IMR-90 (cell line): Measurements from ENCODE around the gene TMEM154. TPM values are rescaled to one million over a fixed set of nuclear protein-coding genes. Genes with fewer than 3 reads are reported as not detected.

ENCODE experiments used
- ATAC-seq: fragments of 200-7000 bp; cut with Tn5 transposase; 2 replicates; pipeline ENCODE4 v1.9.1; 2020; ENCODE audit warnings: low read depth, mild to moderate bottlenecking, moderate library complexity
- BruUV-seq: library from RNA; stranded (reverse); fragments of 400-500 nt; replicated peaks from 2 replicates; lab custom pipeline; 2021; lab: Mats Ljungman, UMichigan
- CTCF ChIA-PET: fragments of 300-600 bp; formaldehyde crosslinking; extraction: SDS; loops from one replicate; lab custom pipeline; 2021; ENCODE audit warnings: antibody characterized with exemption; lab: Yijun Ruan, JAX
- POLR2A ChIA-PET: fragments of 300-600 bp; sonication (Branson Sonifier 250); formaldehyde crosslinking; loops from one replicate; lab custom pipeline; 2022; ENCODE audit warnings: antibody characterized with exemption; ENCODE audit not compliant: unreplicated experiment; lab: Charles Lee
- DNase-seq: peaks from one replicate; pipeline ENCODE4 v3.0.0; 2013
- H2AFZ ChIP-seq: replicated peaks from 2 replicates; pipeline ENCODE3; 2013; ENCODE audit warnings: low read length, mild to moderate bottlenecking; ENCODE audit not compliant: poor library complexity
- H2AK5ac ChIP-seq: 2 replicates; pipeline ENCODE4 v1.6.1; 2013; ENCODE audit warnings: low read depth, low read length, inconsistent platforms
- H2AK9ac ChIP-seq: replicated peaks from 2 replicates; pipeline ENCODE3; 2013; ENCODE audit warnings: mild to moderate bottlenecking, low read depth, low read length, moderate library complexity; ENCODE audit not compliant: poor library complexity
- H2BK120ac ChIP-seq: 2 replicates; pipeline ENCODE4 v1.6.1; 2013; ENCODE audit warnings: low read depth, low read length, inconsistent platforms
- H2BK15ac ChIP-seq: 3 replicates; pipeline ENCODE4 v1.6.1; 2013; ENCODE audit warnings: low read depth, low read length, inconsistent platforms
- H2BK20ac ChIP-seq: 2 replicates; pipeline ENCODE4 v1.6.1; 2013; ENCODE audit warnings: low read depth, mild to moderate bottlenecking, inconsistent platforms, low read length, moderate library complexity
- H2BK5ac ChIP-seq: 2 replicates; pipeline ENCODE4 v1.6.1; 2013; ENCODE audit warnings: mild to moderate bottlenecking, low read depth, low read length, inconsistent platforms; ENCODE audit not compliant: poor library complexity, severe bottlenecking
- H3K14ac ChIP-seq: replicated peaks from 2 replicates; pipeline ENCODE4 v1.6.1; 2013; ENCODE audit warnings: low read depth, low read length, inconsistent platforms
- H3K18ac ChIP-seq: 2 replicates; pipeline ENCODE4 v1.6.1; 2013; ENCODE audit warnings: low read depth, low read length, control low read depth
- H3K23ac ChIP-seq: 2 replicates; pipeline ENCODE4 v1.6.1; 2013; ENCODE audit warnings: low read depth, low read length, inconsistent platforms
- H3K27ac ChIP-seq: 2 replicates; pipeline ENCODE4 v1.5.1; 2013; ENCODE audit warnings: mild to moderate bottlenecking, control low read depth, low read length; ENCODE audit not compliant: insufficient read depth
- H3K27me3 ChIP-seq: 2 replicates; pipeline ENCODE4 v1.6.1; 2013; ENCODE audit warnings: low read length; ENCODE audit not compliant: control insufficient read depth, insufficient read depth
- H3K36me3 ChIP-seq: 2 replicates; pipeline ENCODE4 v1.6.1; 2013; ENCODE audit warnings: low read length, mixed read lengths; ENCODE audit not compliant: control insufficient read depth, insufficient read depth
- H3K4ac ChIP-seq: 2 replicates; pipeline ENCODE4 v1.6.1; 2013; ENCODE audit warnings: low read depth, low read length, inconsistent platforms
- H3K4me1 ChIP-seq: 2 replicates; pipeline ENCODE4 v1.6.1; 2013; ENCODE audit warnings: low read length, mixed read lengths; ENCODE audit not compliant: control insufficient read depth, insufficient read depth
- H3K4me2 ChIP-seq: 2 replicates; pipeline ENCODE4 v1.6.1; 2013; ENCODE audit warnings: low read depth, mild to moderate bottlenecking, control low read depth, low read length, moderate library complexity
- H3K4me3 ChIP-seq: 2 replicates; pipeline ENCODE4 v1.5.1; 2013; ENCODE audit warnings: low read depth, mild to moderate bottlenecking, control low read depth, low read length, moderate library complexity; ENCODE audit not compliant: insufficient read depth
- H3K56ac ChIP-seq: 2 replicates; pipeline ENCODE4 v1.6.1; 2013; ENCODE audit warnings: low read length, inconsistent platforms; ENCODE audit not compliant: insufficient read depth; ENCODE audit errors: extremely low read depth
- H3K79me1 ChIP-seq, 2 experiments: 2 replicates each; pipeline ENCODE4 v1.6.1; 2013; ENCODE audit warnings: low read length in 2 of 2, inconsistent platforms in 1 of 2, low read depth in 1 of 2
- H3K9ac ChIP-seq: 2 replicates; pipeline ENCODE4 v1.6.1; 2013; ENCODE audit warnings: low read depth, low read length, control low read depth
- H3K9me1 ChIP-seq: 2 replicates; pipeline ENCODE4 v1.6.1; 2013; ENCODE audit warnings: low read length, inconsistent platforms; ENCODE audit not compliant: insufficient read depth
- H3K9me3 ChIP-seq: 2 replicates; pipeline ENCODE4 v1.6.1; 2013; ENCODE audit warnings: low read length; ENCODE audit not compliant: control insufficient read depth, insufficient read depth
- H4K20me1 ChIP-seq: 2 replicates; pipeline ENCODE4 v1.6.1; 2013; ENCODE audit warnings: low read length, inconsistent platforms; ENCODE audit not compliant: insufficient read depth
- H4K5ac ChIP-seq: 2 replicates; pipeline ENCODE4 v1.6.1; 2013; ENCODE audit warnings: mild to moderate bottlenecking, low read depth, low read length, control low read depth
- H4K8ac ChIP-seq, 2 experiments: 2 replicates each; pipeline ENCODE4 v1.6.1; 2013; ENCODE audit warnings: low read depth in 2 of 2, low read length in 2 of 2, control low read depth in 1 of 2, inconsistent platforms in 1 of 2
- H4K91ac ChIP-seq: 2 replicates; pipeline ENCODE4 v1.6.1; 2013; ENCODE audit warnings: low read depth, low read length, inconsistent platforms; ENCODE audit not compliant: insufficient read depth
- BHLHE40 ChIP-seq: fragments of 150-350 bp; IDR thresholded peaks from 2 replicates; pipeline ENCODE4 v1.6.1; 2016; ENCODE audit warnings: mild to moderate bottlenecking, low read depth, low read length
- CEBPB ChIP-seq: IDR thresholded peaks from 2 replicates; pipeline ENCODE4 v1.6.1; 2012; ENCODE audit warnings: low read depth, low read length, improper control_type of control experiment
- CHD1 ChIP-seq: IDR thresholded peaks from 2 replicates; pipeline ENCODE4 v1.6.1; 2012; ENCODE audit warnings: low read depth, low read length, improper control_type of control experiment
- MAZ ChIP-seq: IDR thresholded peaks from 2 replicates; pipeline ENCODE4 v1.6.1; 2012; ENCODE audit warnings: low read depth, mild to moderate bottlenecking, low read length, improper control_type of control experiment, moderate library complexity, borderline replicate concordance
- MXI1 ChIP-seq: IDR thresholded peaks from 2 replicates; pipeline ENCODE4 v1.6.1; 2012; ENCODE audit warnings: low read depth, mild to moderate bottlenecking, low read length, moderate library complexity, borderline replicate concordance
- NFE2L2 ChIP-seq: fragments of 150-350 bp; IDR thresholded peaks from 2 replicates; pipeline ENCODE4 v1.6.1; 2016; ENCODE audit warnings: low read depth, mild to moderate bottlenecking, low read length
- POLR2A ChIP-seq: IDR thresholded peaks from 2 replicates; pipeline ENCODE4 v1.6.1; 2012; ENCODE audit warnings: mild to moderate bottlenecking, low read depth, low read length
- RFX5 ChIP-seq: IDR thresholded peaks from 2 replicates; pipeline ENCODE4 v1.8.0; 2012; ENCODE audit warnings: low read depth, mild to moderate bottlenecking, low read length, moderate library complexity
- SMC3 ChIP-seq: fragments of 150-350 bp; IDR thresholded peaks from 2 replicates; pipeline ENCODE4 v1.6.1; 2016; ENCODE audit warnings: low read depth, mild to moderate bottlenecking, antibody characterized with exemption, low read length, moderate library complexity
- dilution Hi-C: fragments of 300-500 bp; cut with HindIII; formaldehyde crosslinking; loops from one replicate; pipeline ENCODE4 v1.14.3; 2018; ENCODE audit warnings: low sequenced_read_pairs; ENCODE audit not compliant: unreplicated experiment
- in situ Hi-C: fragments of 300-500 bp; cut with MboI; formaldehyde crosslinking; loops from 3 replicates; pipeline ENCODE4 v1.14.3; 2019; ENCODE audit warnings: low sequenced_read_pairs, inconsistent platforms, mixed read lengths
- intact Hi-C: fragments of 100-400 bp; cut with micrococcal nuclease; formaldehyde crosslinking; loops from 2 replicates; pipeline ENCODE4 v1.10.0; 2022
- polyA plus RNA-seq, 3 experiments: library from polyadenylated mRNA; depleted of rRNA; stranded (reverse); fragments of >200 nt; gene quantifications; 2 replicates each; pipeline ENCODE4 v1.2.3, GENCODE V29; 2012; ENCODE audit warnings: low replicate concordance in 1 of 3
- total RNA-seq: library from RNA; depleted of rRNA; stranded (reverse); fragments of >200 nt; gene quantifications from 2 replicates; pipeline ENCODE4 v1.2.3, GENCODE V29; 2012

TMEM154 gene
- total and polyA plus RNA-seq, 2 of the 4 experiments (the other 2 are of a cell fraction) = 0.12 to 0.18 TPM

DNA sequence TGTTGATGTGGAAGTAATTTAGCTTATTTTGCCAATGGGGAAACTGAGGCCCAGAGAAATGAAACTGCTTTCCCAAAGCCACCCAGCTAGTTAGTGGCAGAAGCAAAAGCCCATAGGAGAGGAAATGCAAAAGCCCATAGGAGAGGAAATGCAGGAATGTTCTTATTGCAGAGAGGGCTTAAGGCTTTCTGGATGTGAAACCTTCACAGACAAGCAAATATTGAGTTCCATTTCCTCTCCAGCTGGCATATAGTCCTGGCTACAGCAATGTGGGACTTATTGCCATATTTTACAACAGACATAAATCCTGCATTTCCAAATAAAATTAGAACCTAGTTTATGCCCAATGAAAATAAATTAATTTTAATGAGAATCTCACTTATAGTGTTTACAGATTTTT lies 69.7 kb downstream of the TMEM154 start:
- CTCF ChIA-PET = interaction anchor here (0.6 to 1.5 kb wide), 2 partner anchors 11 to 17 kb away, joined by 3 to 5 read pairs; no protein-coding TSS in a partner anchor
- in situ Hi-C loops = no loop called here
- dilution Hi-C loops = no loop called here
- Histone ChIP-seq H2AFZ (no peak overlapping the region), H3K27me3 (peaks cover 37% of the 10 kb centered on the region), H3K4ac (no peak overlapping the region), H3K9me1 (no peaks in the 10 kb centered on the region), H2AK5ac (no peak overlapping the region), H3K18ac (no peak overlapping the region), H2BK120ac (no peak overlapping the region), H2BK15ac (no peak overlapping the region), H3K4me2 (no peak overlapping the region), H3K79me1 (no peaks in the 10 kb centered on the region), H2BK20ac (no peak overlapping the region), H4K20me1 (no peaks in the 10 kb centered on the region), H2BK5ac (no peak overlapping the region), H2AK9ac (no peak overlapping the region), H4K5ac (no peak overlapping the region), H3K4me3 (no peak overlapping the region), H3K9me3 (no peaks in the 10 kb centered on the region), H3K9ac (no peak overlapping the region), H3K36me3 (no peaks in the 10 kb centered on the region), H3K14ac (no peak overlapping the region), H3K56ac (no peak overlapping the region), H3K27ac (no peak overlapping the region), H4K91ac (no peak overlapping the region), H3K4me1 (peaks cover 2% of the 10 kb centered on the region; the same call in 1 of the 2 replicates), H4K8ac (no peak overlapping the region), H3K23ac (no peak overlapping the region)
- POLR2A ChIA-PET = no interaction called here
- DNase-seq = no peak
- intact Hi-C loops = no loop called here
- ATAC-seq = no peak
- BruUV-seq = no TSS peak
- TF ChIP-seq CHD1 (no peak), MAZ (no peak), MXI1 (no peak), CEBPB (no peak), RFX5 (no peak), BHLHE40 (no peak), POLR2A (no peak), SMC3 (no peak), NFE2L2 (no peak)
